HUES6 (cell line): ENCODE results near the gene OR10AG1.

ENCODE experiments used
- H3K27ac ChIP-seq: 2 replicates; pipeline ENCODE4 v1.7.0; 2013; ENCODE audit warnings: low read depth, mild to moderate bottlenecking, low read length, inconsistent platforms
- H3K27me3 ChIP-seq: 2 replicates; pipeline ENCODE4 v1.6.1; 2013; ENCODE audit warnings: low read length; ENCODE audit not compliant: control insufficient read depth, insufficient read depth
- H3K36me3 ChIP-seq: 2 replicates; pipeline ENCODE4 v1.6.1; 2013; ENCODE audit warnings: low read length; ENCODE audit not compliant: control insufficient read depth, insufficient read depth
- H3K4me1 ChIP-seq: 2 replicates; pipeline ENCODE4 v1.6.1; 2013; ENCODE audit warnings: low read length; ENCODE audit not compliant: control insufficient read depth, insufficient read depth
- H3K4me3 ChIP-seq: 2 replicates; pipeline ENCODE4 v1.5.1; 2013; ENCODE audit warnings: low read depth, low read length
- H3K9ac ChIP-seq: one replicate; pipeline ENCODE4 v1.6.1; 2013; ENCODE audit warnings: mild to moderate bottlenecking, low read length
- H3K9me3 ChIP-seq: 2 replicates; pipeline ENCODE4 v1.6.1; 2013; ENCODE audit warnings: low read depth, low read length; ENCODE audit not compliant: control insufficient read depth, insufficient read depth

OR10AG1 gene

DNA sequence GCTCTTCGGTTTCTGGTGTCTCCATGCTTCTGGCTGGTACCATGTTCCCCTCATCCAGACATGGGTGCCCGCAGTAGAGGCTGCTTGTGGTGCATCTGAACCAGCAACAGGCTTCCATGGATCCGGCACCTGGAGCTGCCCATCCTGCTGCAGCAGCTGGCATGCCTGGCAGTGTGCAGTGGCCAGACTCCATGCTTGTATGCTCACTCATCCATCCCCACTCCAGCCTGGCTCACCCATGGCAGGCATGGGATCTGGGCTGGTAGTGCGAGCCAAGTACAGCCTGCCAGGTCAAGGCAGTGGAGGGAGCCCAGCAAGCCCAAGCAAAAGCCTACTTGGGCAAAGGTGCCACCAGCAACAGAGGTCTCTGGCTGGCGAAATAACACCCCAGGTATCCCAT is 49.2 kb downstream of the OR10AG1 start:
- Histone ChIP-seq H3K27me3 (no peaks in the 10 kb centered on the region), H3K9ac (no peak overlapping the region), H3K4me3 (no peak overlapping the region), H3K9me3 (peaks cover 20% of the 10 kb centered on the region), H3K4me1 (no peaks in the 10 kb centered on the region), H3K27ac (no peak overlapping the region), H3K36me3 (no peaks in the 10 kb centered on the region)
